Activated B cell treated with CpG ODN at 0.5 μM for 24 hours (primary cell): ENCODE data around the gene ADAMTS15. TPM values are rescaled to one million over a fixed set of nuclear protein-coding genes. Genes with fewer than 3 reads are reported as not detected.

Experiments used
- ATAC-seq: fragments of 200-7000 bp; cut with Tn5 transposase; one replicate; pipeline ENCODE4 v1.10.0; 2021; ENCODE audit warnings: low read depth, mild to moderate bottlenecking, moderate library complexity
- CTCF ChIA-PET: fragments of 350-600 bp; sonication (Branson Sonifier 250); formaldehyde crosslinking; loops from one replicate; lab custom pipeline; 2021; ENCODE audit warnings: antibody characterized with exemption; lab: Charles Lee
- POLR2A ChIA-PET: fragments of 350-600 bp; sonication (Branson Sonifier 250); formaldehyde crosslinking; loops from one replicate; lab custom pipeline; 2021; ENCODE audit warnings: antibody characterized with exemption; lab: Charles Lee
- DNase-seq: peaks from one replicate; pipeline ENCODE4 v3.0.0; 2022
- H3K27ac Mint-ChIP-seq: one replicate; pipeline ENCODE4 v1.8.0; 2020; ENCODE audit warnings: mixed read lengths
- H3K27me3 Mint-ChIP-seq: one replicate; pipeline ENCODE4 v1.8.0; 2021; ENCODE audit warnings: mixed read lengths
- H3K36me3 Mint-ChIP-seq: one replicate; pipeline ENCODE4 v1.8.0; 2021; ENCODE audit warnings: low read depth, mixed read lengths
- H3K4me1 Mint-ChIP-seq: one replicate; pipeline ENCODE4 v1.8.0; 2021; ENCODE audit warnings: mixed read lengths
- H3K4me3 Mint-ChIP-seq: one replicate; pipeline ENCODE4 v1.8.0; 2020; ENCODE audit warnings: mild to moderate bottlenecking, mixed read lengths
- H3K9me3 Mint-ChIP-seq: one replicate; pipeline ENCODE4 v1.8.0; 2020; ENCODE audit warnings: mixed read lengths
- intact Hi-C: fragments of 100-400 bp; cut with micrococcal nuclease; formaldehyde crosslinking; loops from one replicate; pipeline ENCODE4 v1.15.1; 2024
- total RNA-seq: library from RNA; stranded (reverse); gene quantifications from 2 replicates; pipeline ENCODE4 v1.2.3, GENCODE V29; 2022
- TF ChIP-seq, protein P1 (sequence below): fragments of 200-600 bp; IDR thresholded peaks from one replicate; pipeline ENCODE4 v1.8.0; 2022; ENCODE audit warnings: antibody characterized with exemption, mild to moderate bottlenecking

ADAMTS15 gene
- total RNA-seq, 1 donor from 2014 or later, result not detected

DNA sequence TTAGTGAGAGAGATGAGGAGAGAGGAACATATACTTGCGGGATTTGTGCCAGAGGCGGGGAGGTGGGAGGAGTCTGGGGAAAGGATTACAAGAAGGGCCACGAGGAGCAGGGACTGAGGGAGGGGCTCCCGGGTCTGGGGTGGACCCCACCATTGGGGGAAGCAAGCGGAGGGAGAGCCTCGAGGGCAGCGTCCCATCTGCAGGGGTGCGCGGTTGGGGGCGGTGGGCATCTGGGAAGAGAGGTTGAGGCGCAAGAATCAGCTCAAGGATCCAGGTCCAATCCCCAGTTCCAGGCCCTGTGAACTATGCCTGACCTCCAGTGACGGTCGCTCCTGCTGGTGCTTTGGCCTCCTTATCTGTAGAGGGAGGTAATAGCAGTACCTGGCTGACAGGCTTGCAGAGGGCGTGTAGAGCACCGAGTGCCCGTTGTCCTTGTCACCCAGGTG, 38.0 kb downstream of the ADAMTS15 start:
- TF ChIP-seq, protein P1, sequence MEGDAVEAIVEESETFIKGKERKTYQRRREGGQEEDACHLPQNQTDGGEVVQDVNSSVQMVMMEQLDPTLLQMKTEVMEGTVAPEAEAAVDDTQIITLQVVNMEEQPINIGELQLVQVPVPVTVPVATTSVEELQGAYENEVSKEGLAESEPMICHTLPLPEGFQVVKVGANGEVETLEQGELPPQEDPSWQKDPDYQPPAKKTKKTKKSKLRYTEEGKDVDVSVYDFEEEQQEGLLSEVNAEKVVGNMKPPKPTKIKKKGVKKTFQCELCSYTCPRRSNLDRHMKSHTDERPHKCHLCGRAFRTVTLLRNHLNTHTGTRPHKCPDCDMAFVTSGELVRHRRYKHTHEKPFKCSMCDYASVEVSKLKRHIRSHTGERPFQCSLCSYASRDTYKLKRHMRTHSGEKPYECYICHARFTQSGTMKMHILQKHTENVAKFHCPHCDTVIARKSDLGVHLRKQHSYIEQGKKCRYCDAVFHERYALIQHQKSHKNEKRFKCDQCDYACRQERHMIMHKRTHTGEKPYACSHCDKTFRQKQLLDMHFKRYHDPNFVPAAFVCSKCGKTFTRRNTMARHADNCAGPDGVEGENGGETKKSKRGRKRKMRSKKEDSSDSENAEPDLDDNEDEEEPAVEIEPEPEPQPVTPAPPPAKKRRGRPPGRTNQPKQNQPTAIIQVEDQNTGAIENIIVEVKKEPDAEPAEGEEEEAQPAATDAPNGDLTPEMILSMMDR, result no peak
- intact Hi-C loops, result no loop called here
- POLR2A ChIA-PET, result no interaction called here
- no peak overlapping the region for H3K27ac Mint-ChIP-seq
- H3K27me3 Mint-ChIP-seq, result no peaks in the 10 kb centered on the region
- ATAC-seq, result no peak
- H3K4me3 Mint-ChIP-seq, result no peak overlapping the region
- no peaks in the 10 kb centered on the region for H3K4me1 Mint-ChIP-seq
- no peak for DNase-seq
- CTCF ChIA-PET, result no interaction called here
- no peaks in the 10 kb centered on the region for H3K36me3 Mint-ChIP-seq
- H3K9me3 Mint-ChIP-seq, result no peaks in the 10 kb centered on the region

DNA sequence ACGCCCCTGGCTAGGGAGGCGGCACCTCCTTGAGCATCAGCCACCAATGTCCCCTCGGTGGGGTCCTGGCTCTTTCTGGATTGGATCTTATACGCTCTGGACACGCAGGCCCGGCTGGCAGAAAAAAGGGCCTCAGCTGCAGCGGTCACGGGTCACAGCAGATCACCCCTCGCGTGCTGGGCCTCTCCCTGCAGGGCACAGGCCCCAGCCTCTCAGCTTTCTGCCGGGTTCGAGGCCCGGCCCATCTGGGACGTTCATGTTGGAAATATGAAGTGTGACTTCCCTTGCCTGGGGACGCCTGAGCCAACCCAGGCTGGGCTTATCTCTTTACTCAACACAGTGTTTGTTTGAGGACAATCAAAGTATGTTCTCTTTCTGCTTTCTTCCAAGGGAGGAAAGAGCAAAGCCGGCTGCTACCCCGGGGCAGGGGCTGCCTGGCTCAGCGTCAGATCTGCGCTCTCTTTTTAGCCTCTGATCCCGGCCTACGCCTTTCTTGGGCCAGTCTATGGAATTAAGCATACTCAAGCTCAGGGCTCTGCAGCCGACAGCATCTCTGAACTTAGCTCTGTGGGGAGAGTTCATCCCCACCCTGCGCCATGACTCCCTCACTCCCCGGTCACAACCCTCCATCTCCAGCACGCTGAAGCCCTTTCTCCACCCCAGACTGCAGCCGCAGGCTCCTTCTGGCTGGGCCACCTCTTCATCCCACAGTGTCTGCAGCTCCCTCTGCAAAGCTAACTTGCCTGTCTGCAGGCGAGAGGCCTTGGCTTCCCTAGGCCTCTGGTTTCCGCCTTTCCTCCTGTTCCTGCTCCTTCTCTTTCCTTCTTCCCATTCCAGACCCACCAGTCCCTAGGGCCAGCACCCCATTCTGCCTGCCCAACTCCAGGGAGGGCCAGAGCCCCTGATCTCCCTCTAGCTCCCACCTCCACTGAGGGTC, 38.8 kb downstream of the ADAMTS15 start:
- Mint-ChIP-seq H3K36me3 (no peaks in the 10 kb centered on the region), H3K4me3 (no peak overlapping the region), H3K9me3 (no peaks in the 10 kb centered on the region), H3K4me1 (no peaks in the 10 kb centered on the region), H3K27ac (no peak overlapping the region), H3K27me3 (no peaks in the 10 kb centered on the region)
- ATAC-seq (no peak), DNase-seq (no peak)
- TF ChIP-seq, protein P1, result no peak
- ChIA-PET CTCF (interaction anchor here (0.7 kb wide), 1 partner anchor 49 kb away, joined by 3 read pairs; no protein-coding TSS in a partner anchor), POLR2A (no interaction called here)
- intact Hi-C loops, result no loop called here

DNA sequence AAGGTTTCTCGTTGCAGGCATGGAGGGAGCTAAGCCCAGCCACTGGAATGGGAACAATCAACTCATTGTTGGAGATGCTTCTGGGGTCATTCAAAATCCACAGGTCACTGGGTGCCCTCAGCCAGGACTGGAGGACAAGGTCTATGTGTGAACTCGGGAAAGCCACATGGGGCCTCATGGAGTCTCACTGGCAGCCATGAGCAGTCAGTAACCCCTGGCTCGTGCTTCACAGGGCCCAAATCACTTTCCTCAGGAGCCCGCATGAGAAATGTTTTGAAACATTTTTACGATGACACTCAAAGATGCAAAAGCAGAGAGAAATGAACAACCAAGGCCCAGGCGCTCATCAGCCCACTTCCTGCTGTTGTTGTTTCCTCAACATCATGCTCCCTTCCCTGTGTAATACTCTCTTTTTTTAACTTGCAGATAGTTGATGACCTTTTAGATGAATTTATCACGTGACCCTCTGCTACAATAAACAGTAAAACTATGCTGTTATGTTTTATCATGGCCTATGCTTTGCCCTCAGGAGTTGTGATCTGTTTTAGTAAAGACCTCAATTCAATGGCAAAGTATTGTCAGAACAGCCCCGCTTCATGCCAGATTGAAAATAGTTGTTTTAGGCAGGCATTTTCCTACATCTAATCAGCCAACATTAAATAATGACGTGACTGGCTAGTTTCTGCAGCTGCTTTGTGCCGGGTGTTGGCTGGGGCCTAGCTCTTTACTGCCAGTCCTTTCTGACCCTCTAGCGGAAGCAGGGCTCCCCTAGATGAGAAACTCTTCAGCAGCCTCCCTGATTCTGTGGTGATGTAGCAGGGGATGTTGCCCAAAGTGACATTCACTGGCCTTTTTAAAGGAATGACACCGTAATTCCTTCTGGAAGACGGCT, 39.7 kb downstream of the ADAMTS15 start:
- TF ChIP-seq, protein P1, result no peak
- Mint-ChIP-seq H3K4me1 (no peaks in the 10 kb centered on the region), H3K27ac (no peak overlapping the region), H3K36me3 (no peaks in the 10 kb centered on the region), H3K4me3 (no peak overlapping the region), H3K9me3 (no peaks in the 10 kb centered on the region), H3K27me3 (no peaks in the 10 kb centered on the region)
- ChIA-PET POLR2A (no interaction called here), CTCF (interaction anchor here (0.7 kb wide), 1 partner anchor 48 kb away, joined by 3 read pairs; no protein-coding TSS in a partner anchor)
- intact Hi-C loops, result no loop called here
- DNase-seq (no peak), ATAC-seq (no peak)

DNA sequence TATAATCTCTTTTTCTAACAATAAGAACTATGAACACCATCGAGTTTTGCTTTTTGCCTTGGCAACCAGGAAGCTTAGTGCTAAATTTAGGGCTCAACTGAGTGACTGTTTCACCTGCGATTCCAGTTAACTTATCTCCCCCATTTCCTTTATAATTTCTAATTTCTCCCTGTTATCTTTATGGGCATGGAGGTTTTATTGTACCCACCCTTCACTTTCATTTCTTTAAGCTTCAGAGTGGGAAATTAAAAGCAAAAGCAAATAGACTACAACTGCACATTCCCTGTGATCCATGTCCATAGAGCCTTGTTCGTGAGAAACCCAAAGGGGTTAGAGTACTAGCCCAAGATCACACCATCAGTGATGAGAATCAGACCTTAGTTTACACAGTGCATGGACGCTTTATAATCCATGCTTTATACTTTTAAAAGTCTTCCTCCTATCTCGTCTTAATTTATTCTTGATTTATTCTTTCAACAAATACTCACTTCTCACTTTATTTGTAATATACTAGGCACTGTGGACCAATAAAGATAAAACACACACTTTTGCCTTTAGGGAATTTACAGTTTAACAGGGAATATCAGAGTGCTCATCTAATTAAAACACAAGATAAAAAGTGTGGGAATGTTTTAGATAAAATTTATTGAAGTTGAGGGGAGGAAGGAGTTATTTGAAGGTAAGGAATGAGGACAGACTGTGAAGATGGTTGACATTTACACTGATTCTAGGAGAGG, 40.6 kb downstream of the ADAMTS15 start:
- TF ChIP-seq, protein P1, result no peak
- H3K4me1 Mint-ChIP-seq, result no peaks in the 10 kb centered on the region
- ATAC-seq (no peak), DNase-seq (no peak)
- intact Hi-C loops, result no loop called here
- no peak overlapping the region for H3K4me3 Mint-ChIP-seq
- ChIA-PET POLR2A (no interaction called here), CTCF (no interaction called here)
- H3K9me3 Mint-ChIP-seq, result no peaks in the 10 kb centered on the region
- no peaks in the 10 kb centered on the region for H3K27me3 Mint-ChIP-seq
- no peak overlapping the region for H3K27ac Mint-ChIP-seq
- H3K36me3 Mint-ChIP-seq, result no peaks in the 10 kb centered on the region
